Stimulated activated CD4-positive, alpha-beta T cell treated with anti-CD3 and anti-CD28 coated beads, TNF-alpha, amount 100 ng/mL, for 1 hour (primary cell): Measurements from ENCODE around the gene NEGR1.

Source experiments
- DNase-seq, 3 donors: peaks; one replicate each; pipeline ENCODE4 v3.0.0-alpha.2; 2020; ENCODE audit warnings: low read depth in 3 of 3, low spot score in 1 of 3

Gene NEGR1

DNA sequence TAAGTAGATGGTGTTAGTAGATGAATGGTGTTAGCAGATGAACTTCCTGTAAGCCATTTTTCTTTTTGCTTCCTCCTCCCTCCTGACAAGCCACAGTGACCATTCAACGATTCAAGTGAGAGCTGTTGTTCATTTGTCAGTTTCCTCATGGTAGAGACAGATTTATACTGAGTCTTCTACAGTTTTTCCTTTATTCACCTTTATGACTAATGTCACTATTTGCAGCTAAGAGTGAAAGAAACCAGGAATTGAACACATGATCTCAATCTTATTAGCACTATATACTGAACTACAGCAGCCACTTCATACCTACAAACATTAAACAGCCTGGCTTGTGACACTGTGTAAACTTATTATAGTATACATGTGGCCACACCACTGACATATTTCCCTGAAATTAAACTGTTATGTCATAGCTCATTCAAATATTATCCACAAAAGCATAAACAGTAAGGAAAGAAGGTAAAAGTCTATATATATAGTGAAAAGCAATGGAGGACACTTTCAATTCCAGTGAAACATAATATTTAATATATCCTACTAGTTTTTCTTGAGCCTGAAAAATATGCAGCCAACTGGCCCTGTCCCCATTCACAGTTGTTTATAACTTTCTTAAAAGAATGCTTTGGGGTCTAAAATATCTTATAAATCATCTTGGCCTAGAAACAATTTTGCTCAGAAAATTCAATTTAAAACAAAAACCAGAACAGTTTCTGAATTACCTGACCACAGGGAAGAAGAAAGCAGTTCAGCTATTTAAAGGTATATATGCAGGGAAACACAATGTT is 634.6 kb downstream of the NEGR1 start:
- no peak for DNase-seq

DNA sequence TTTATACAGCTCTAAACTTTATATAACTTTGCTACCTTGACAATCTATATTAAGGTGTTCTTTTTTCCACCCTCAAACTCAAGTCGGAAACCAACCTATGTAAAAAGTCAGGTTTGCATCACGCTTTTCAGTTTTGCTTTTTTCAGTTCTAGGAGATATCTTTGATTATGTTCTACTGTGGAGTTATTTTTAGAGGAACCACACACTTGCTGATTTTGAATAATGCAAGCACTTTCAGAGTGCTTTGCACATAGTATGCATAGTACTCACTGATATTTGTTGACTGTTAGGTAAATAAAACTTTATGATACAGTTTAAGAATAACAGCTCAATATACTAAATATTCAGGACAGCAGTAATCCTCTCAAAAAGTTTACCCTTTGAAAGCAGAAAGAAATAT is 637.3 kb downstream of the NEGR1 start:
- no peak for DNase-seq

DNA sequence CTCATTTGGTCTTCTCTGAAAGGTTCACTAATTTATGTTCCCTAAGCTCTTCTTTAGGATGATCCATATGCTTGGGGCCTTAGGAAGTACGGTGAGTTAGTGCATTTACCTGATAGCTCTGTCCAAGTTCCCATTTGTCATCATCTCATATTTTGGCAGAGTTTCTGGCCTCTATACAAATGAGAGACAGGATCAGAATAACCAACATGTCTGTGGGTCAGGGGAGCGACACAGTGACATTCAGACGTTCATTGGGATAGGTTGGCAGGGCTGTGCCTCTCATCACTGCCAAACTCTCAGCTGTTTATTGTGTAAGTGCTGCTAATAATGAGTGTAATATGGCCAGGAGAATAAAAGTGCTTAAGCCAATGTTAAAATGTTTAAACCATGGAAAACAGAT is 640.4 kb downstream of the NEGR1 start:
- DNase-seq: no peak

DNA sequence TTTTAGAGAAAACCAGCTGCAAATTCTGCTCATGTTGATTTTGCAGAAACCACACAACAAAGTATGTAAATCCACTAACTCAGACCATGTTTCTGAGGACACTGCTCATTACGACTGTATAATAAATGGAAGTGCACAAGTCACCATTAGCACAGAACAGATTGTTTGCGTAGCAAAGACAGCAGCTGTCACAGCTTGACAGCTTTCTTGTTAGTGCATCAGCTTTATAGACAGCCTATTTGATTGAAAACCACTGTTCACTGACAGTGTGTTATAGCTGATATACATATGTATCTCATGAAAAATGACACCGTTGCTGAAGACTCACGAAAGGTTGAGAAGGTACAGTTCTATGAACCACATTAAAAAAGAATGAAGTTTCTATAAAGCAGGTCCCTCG is 641.3 kb downstream of the NEGR1 start:
- DNase-seq: no peak

DNA sequence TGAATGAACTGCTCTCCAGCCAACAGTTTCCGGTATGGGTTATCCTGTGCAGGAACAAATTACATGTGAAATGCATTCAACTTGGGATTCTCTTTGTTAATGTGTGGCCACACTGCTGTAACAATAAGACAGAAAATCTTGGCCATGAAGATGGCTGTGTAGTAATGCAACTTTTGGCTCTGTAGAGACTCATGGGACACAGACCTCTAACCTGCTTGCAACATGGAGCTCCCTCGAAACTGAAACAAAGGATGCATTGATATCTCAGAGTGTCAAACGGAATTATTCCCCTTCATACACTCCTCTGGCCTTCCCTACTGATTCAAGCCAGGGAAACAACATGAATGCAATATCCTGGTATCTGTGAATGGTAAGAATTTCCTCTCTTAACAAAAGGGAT is 642.2 kb downstream of the NEGR1 start:
- no peak for DNase-seq

DNA sequence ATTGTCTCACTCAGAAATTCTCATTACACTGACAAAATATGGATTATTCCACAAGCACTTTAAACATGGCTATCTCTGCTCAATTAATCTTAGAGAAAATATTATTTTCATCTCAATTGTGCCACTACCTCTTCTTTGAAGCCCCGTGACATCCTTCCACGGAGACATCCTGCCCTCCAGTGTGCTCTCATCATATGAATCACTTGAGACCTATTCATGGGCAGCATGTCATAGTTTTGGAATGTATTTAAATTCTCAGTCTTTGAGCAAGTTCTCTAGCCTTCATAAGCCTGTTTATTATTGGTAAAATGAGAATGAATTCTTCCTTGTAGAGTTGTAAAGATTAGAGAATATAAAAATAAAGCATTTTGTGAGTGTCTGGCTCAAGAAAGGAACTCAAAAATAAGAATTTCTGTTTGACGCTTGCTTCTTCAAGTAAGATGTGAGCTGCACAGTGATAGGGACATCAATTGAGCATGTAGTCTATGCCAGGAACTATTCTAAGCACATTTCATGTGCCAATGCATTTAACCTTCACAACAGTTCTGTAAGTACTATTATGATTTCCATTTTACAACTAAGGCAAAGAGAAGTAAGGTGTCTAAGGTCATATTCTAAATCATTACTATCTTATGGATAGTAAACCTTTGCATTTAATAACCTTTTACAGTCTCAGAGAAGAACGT is 644.1 kb downstream of the NEGR1 start:
- no peak for DNase-seq

DNA sequence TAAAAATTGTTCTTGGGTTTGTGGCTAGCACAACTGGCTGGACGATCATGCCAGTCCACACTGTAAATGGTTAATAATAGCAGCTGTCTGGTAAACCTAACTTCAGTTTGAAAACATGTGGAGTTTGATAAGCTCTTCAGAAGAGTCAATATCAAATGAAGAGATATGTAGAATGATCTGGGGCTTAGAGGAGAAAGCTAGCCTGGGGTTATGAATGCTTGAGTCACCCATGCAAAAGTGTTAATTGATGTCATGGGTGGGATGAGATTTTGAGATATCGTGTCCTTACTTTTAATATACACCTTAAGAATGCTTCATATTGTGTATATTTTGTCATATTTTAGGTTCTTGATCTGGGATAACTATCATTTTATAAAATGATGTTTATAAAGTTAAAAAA is 646.8 kb downstream of the NEGR1 start:
- no peak for DNase-seq

DNA sequence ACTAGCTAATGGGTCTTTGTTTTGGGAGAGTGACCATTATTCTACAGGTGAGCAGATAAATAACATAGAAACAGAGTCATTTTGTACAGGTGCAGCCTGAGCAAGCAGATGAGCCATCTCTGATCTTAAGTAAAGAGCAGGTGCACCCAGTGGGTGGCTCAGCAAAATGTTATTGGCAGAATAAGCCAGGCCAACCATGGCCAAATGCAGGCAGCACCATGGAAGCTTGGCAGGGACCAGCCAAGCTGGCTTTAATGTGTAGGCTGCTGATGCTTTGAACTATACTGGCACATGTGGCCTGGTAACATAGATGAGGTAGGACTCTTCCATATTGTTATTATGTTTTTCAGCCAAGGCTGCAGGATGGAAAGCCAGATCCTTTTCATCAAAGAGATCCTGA is 648.2 kb downstream of the NEGR1 start:
- no peak for DNase-seq

DNA sequence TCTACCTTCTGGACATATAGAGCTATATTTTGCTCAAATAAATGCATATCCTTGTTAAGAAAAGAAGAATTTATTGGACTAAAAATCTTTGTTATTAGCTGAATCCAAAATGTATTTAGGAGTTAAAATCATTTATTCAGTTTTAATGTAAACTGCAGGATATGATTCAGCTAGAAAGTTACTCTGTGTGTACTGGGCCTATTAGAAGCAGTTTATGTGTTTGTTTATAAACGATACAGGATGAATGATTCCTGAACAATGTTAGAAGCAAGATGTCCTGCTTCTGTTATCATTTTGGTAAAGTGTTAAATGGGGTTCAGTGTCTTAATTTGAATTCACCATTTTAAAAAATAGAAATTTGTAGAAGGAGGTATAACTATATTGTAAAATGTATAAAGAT is 652.3 kb downstream of the NEGR1 start:
- DNase-seq: no peak

DNA sequence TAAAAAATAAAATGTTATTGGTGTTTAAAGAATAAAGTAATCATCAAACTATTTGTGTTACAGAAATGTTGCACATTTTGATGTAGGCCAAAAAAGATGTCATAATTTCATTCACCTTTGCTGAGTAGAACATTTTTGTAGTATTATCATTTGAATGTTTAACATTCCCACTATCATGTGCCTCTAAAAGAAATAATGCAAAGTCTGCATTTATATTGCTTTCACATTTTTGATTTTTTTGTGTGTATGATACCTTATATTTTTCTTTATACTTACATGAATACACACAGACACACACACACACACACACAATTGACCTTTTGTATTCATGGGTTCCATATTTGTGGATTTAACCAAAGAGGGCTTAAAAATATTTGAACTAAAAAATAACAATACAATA is 657.3 kb downstream of the NEGR1 start:
- DNase-seq: no peak

DNA sequence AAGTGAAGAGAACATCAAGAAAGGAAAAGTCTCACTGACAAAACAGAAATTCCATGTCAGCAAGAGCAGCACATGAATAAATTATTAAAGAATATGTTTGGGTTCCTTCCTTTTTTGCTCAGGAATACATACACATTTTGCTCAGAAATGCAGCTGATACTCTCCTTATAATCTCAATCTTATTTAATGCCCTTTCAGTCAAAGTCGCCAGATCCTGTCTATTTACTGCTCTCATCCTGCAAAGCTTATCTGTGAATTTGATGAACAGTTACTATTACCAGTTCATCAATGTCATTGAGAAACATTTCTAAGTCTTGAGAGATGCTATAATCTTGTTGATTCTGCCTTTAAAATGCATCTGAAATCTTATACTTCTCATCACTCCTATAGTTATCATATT is 658.5 kb downstream of the NEGR1 start:
- DNase-seq: no peak

DNA sequence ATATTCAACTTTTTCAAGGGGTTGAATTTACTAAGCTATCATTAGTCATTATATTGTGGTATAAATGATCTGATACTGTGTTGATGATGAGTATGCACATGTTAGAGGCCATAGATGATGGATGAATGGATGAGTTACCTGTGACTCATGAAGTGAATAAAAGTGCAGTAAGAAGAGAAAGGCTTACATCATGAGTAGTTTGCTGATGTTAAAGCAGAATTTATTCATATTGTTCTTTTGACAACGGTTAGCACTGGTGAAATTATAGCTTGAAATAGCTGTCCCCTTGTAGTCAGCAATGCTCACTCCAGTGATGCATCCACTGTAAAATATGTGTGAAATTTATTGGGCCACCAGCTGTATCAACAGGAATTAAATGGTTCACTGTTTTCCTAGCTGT is 660.6 kb downstream of the NEGR1 start:
- no peak for DNase-seq

DNA sequence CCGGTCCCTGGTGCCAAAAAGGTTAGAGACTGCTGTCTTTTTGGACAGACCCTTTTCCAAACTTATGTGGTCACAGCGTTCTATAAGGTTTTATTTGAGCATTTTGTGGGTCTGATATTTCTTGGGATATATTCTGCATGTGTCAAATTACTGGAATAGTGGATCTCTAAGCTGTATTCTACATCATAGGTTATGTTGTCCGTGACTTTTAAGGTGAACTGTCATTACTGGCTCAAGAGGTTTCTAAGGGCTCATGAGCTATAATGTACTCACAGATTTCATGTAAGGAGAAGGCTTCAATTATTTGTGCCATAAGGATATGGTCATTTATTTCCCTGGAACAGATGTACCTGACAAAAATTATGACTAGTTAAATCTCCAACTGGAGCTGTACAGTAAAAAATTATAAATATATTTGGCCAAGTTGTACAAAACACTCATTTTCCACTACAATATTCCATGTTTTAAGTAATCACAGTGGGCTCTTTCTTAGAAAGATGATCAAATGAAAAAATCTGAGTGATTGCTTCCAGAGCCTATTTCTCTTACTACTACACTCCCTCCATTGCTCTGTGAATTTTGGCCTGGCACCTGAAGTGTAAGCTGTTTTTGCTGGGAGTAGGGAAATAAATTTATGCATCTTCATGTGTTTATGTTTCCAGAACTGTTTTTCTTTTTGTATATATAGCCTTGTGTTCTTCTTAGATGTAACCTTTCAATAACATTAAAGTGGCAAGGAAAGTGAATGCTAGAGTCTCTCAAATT is 663.4 kb downstream of the NEGR1 start:
- DNase-seq: no peak

DNA sequence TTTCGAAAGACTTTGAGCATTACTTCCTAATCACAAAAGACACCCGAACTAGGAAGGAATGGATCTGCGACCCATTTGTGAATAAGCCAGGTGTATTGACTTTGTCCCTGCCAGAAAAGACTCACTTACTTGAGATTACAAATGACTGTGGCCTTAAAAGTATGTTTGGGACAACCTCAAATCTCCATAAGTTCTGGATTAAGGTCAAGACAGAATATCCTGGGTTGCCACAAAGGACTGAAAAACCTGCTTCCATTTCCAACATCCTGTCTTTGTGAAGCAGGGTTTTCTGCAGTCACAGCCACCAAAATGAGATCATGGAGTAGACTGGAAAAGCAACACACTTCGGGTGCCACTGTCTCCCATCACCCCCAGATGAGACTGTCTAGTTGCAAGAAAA is 664.1 kb downstream of the NEGR1 start:
- DNase-seq: no peak

DNA sequence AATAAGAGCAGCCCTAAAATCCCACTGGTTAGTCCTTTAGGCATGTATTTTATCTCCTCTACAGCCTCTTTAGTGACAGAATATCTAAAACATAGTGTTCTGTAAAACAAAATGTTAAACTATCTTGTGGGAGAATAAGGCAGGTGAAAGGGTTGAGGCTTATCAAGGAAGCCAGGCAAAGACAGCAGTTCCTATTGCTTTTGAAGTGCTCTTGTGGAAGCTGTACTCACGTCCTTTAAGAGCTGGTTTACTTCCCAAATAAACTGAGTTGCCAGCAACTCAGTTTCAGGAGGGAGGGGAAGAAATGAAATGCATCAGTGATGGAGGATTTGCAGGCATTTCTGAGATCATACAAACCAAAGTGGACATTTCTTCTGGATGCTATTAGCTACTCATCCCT is 671.9 kb downstream of the NEGR1 start:
- DNase-seq: no peak

DNA sequence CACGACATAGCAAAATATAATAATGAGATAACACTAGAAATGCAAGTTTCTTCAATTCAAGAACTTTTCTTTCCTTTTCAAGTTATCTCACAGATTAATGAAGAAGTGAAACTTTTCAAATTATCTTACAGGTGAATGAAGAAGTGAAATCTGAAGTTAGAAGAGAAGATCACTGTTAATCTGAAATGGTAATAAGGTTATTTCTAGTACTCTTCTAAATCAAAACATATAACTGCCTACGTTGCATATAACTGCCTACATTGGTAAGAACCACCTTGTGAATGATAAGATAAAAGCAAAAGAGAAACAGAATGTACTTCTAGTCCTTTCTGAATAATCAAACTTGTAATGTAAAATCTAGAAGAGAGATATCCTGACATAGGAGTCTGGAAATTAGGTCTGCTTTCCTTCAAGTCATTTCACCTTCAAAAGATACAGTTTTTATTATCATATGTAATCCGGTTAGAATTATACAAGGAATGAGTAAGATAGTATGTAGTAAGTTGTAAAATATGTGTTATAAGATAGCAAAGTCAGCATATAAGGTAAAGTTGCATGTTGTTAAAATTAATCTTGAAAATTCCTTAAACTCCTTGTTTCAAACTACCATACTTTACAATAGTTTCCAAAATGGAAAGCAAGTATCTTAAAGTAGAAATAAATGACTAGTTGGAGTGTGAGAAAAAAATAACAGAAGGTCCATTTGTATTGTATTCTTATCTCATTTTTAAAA is 679.1 kb downstream of the NEGR1 start:
- DNase-seq: no peak

DNA sequence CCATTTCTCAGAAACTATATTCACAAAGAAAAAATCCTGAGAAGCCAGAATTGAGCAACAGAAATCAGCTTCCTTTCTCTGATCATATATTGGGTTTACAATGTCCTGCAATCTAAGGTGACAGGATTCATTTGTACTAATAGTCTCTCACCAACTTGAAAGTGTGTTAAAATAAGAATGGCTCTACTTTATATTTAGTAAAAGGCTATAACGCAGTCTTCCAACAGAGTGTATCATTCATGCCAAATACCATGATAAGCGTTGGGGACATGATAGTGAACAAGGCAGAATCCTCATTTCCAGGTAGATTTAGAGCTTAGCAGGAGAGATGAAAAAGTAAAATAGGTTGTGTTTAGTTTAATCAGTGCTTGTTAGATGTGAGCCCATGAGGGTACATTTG is 682.3 kb downstream of the NEGR1 start:
- no peak for DNase-seq

DNA sequence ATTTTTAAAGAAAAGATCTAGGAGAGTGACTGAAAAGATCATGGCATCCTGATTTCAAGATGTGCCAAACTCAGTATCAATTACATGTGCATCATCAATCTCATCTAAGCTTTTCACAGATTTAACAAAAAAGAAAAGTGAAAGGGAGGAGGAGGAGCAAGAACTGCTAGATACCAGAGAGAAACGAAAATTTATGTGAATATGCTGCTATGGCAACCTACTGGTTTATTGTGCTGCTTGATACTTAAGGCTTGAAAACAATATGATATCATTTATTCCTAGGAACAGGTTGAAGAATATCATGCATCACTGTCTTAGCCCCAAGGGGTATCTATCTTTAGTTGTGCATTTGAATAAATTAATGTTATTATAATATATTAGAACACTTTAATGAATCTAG is 683.0 kb downstream of the NEGR1 start:
- DNase-seq: no peak

DNA sequence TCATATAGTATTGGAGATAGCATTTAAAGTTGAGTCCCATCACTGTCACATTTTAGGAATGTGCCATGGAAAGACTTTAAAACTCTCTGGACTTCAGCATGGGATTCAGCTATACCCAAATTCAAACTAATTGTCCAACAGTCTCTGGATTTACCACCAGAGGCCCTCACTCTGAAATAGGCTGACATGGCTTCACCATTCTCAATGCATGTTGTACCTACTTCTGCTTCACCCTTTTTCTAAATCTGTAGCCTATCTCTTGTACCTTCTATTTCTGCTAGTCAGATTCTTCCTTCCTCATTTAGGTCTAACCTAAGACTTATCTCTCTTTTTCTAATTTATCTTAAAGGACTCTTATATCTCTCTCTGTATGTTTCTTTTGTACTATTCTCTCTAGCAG is 688.8 kb downstream of the NEGR1 start:
- DNase-seq: no peak

DNA sequence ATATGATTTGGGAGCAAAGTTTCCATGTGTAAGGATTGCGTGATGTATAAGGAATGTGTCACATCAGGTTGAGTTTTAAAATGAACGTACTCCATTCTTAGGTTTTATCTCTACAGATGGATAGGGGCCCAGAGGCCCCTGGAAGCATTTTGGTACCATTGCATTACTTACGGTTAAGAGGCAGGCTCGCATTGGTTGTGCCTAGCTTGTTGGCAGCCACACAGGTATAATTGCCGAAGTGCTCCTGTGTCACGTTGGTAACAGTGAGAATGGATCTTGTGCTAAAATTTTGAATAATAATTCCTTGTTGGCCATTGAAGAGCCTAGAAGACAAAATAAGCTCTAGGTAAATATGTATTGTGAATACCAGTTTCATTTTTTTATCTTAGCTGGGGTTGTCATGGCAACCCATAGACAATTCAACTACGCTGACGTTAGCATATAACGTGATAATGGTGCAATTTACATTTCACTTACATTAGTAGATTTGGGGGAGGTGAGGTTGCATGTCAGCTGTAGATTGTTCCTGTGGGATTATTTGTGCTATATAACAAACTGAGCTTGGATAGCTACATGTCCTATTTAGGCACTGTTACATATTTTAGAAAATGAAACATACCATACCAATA is 689.6 kb downstream of the NEGR1 start:
- DNase-seq: no peak

DNA sequence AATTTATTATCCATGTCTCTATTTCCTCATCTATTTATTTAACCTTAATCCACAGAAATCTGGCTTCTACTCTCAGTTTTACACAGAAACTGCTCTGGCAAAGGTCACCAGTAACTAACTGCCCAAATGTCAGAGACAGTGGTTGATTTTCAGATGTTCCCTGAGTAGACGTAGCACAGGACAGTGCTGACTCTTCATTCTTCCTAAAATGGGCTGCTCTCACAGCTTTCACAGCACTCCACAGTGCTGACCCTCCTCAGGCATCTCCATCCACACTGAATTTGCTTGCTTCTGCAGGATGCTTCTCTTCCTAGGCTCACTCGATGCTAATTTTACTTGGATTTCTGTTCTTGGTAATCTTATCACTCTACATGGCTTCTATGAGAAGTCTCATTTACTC is 693.3 kb downstream of the NEGR1 start:
- DNase-seq: no peak
